Transverse colon (tissue), 3 donors: Measurements from ENCODE around the gene KLHL22.

Experiments
- CTCF ChIP-seq, 5 experiments: fragments of 200-600 bp in 3 of 5; fragments of 450-650 bp in 2 of 5; sonication (generic) in 3 of 5; IDR thresholded peaks; 1 replicate in 2 of 5; 2 replicates in 3 of 5; pipeline ENCODE4 v1.5.1; 2016 to 2017; ENCODE audit warnings: antibody characterized with exemption in 5 of 5, inconsistent platforms in 3 of 5, mild to moderate bottlenecking in 2 of 5, moderate library complexity in 1 of 5
- EP300 ChIP-seq: sonication (generic); formaldehyde crosslinking; IDR thresholded peaks from one replicate; pipeline ENCODE4 v1.6.1; 2017; ENCODE audit warnings: antibody characterized with exemption, low read depth

GRCh38 chr22:20423906-20424551 lies 71.6 kb downstream of the KLHL22 start:
- no peak for TF ChIP-seq CTCF (IDR thresholded peaks at IDR 0.05)
- TF ChIP-seq EP300, result no peak
